ENCODE data around the gene SLC30A10. TPM values are rescaled to one million over a fixed set of nuclear protein-coding genes. Genes with fewer than 3 reads are reported as not detected.

The SLC30A10 gene
- total and polyA plus RNA-seq, 7 donors, result not detected

- Histone ChIP-seq H3K9me3 (no peaks in the 10 kb centered on the region), H3K4me3 (no peak overlapping the region), H3K4me1 (no peaks in the 10 kb centered on the region), H3K27me3 (ENCODE audit: insufficient read depth in 3 of 3, low read length in 2 of 3) (no peaks in the 10 kb centered on the region), H3K36me3 (ENCODE audit: insufficient read depth in 1 of 2, low read depth in 1 of 2) (no peaks in the 10 kb centered on the region), H3K27ac (no peak overlapping the region)
- DNase-seq (no peak), ATAC-seq (no peak)
- intact Hi-C loops (cut with DNase I), result no loop called here
- TF ChIP-seq CTCF (IDR thresholded peaks at IDR 0.05), result no peak
Measured at GRCh38 chr1:219913005-219913770, 15.2 kb downstream of the SLC30A10 start.

- H3K4me3 ChIP-seq, result no peak overlapping the region
- intact Hi-C loops (cut with DNase I), result no loop called here
- no peaks in the 10 kb centered on the region for H3K9me3 ChIP-seq
- no peaks in the 10 kb centered on the region for H3K4me1 ChIP-seq
- WGBS, 3 donors, result 82 to 88% (median 85%) methylated on average over 6 of the region's 6 CpGs
- DNase-seq (no peak), ATAC-seq (no peak)
- no peaks in the 10 kb centered on the region for H3K27me3 ChIP-seq (ENCODE audit: insufficient read depth in 3 of 3, low read length in 2 of 3)
- H3K27ac ChIP-seq, result no peak overlapping the region
- no peak for TF ChIP-seq CTCF (IDR thresholded peaks at IDR 0.05)
- H3K36me3 ChIP-seq (ENCODE audit: insufficient read depth in 1 of 2, low read depth in 1 of 2), result no peaks in the 10 kb centered on the region
Measured at GRCh38 chr1:219910716-219911115, 17.6 kb downstream of the SLC30A10 start.

- ATAC-seq, result no peak
- no peak overlapping the region for H3K4me3 ChIP-seq
- intact Hi-C loops (cut with DNase I), result no loop called here
- no peak for DNase-seq
- no peaks in the 10 kb centered on the region for H3K4me1 ChIP-seq
- H3K36me3 ChIP-seq (ENCODE audit: insufficient read depth in 1 of 2, low read depth in 1 of 2), result no peaks in the 10 kb centered on the region
- H3K27ac ChIP-seq, result no peak overlapping the region
- H3K27me3 ChIP-seq (ENCODE audit: insufficient read depth in 3 of 3, low read length in 2 of 3), result no peaks in the 10 kb centered on the region
- no peaks in the 10 kb centered on the region for H3K9me3 ChIP-seq
- no peak for TF ChIP-seq CTCF (IDR thresholded peaks at IDR 0.05)
- WGBS, 3 donors, result 47 to 66% (median 57%) methylated on average over 4 of the region's 4 CpGs
Measured at GRCh38 chr1:219909476-219909875, 18.9 kb downstream of the SLC30A10 start.

- no peak for ATAC-seq
- DNase-seq, result no peak
- intact Hi-C loops (cut with DNase I), result no loop called here
- no peak overlapping the region for H3K27ac ChIP-seq
- no peaks in the 10 kb centered on the region for H3K36me3 ChIP-seq (ENCODE audit: insufficient read depth in 1 of 2, low read depth in 1 of 2)
- WGBS, 3 donors, result 63 to 79% (median 78%) methylated on average over 3 of the region's 3 CpGs
- TF ChIP-seq CTCF (IDR thresholded peaks at IDR 0.05), result no peak
- H3K4me1 ChIP-seq, result no peaks in the 10 kb centered on the region
- no peaks in the 10 kb centered on the region for H3K27me3 ChIP-seq (ENCODE audit: insufficient read depth in 3 of 3, low read length in 2 of 3)
- H3K9me3 ChIP-seq, result no peaks in the 10 kb centered on the region
- no peak overlapping the region for H3K4me3 ChIP-seq
Measured at GRCh38 chr1:219908170-219908569, 20.2 kb downstream of the SLC30A10 start.

- Histone ChIP-seq H3K36me3 (ENCODE audit: insufficient read depth in 1 of 2, low read depth in 1 of 2) (no peaks in the 10 kb centered on the region), H3K4me1 (no peaks in the 10 kb centered on the region), H3K4me3 (no peak overlapping the region), H3K9me3 (no peaks in the 10 kb centered on the region), H3K27me3 (ENCODE audit: insufficient read depth in 3 of 3, low read length in 2 of 3) (no peaks in the 10 kb centered on the region), H3K27ac (no peak overlapping the region)
- no peak for ATAC-seq
- DNase-seq, result no peak
- no peak for TF ChIP-seq CTCF (IDR thresholded peaks at IDR 0.05)
- WGBS, 3 donors, result 81 to 94% (median 87%) methylated on average over 1 of the region's 1 CpG
- intact Hi-C loops (cut with DNase I), result no loop called here
Measured at GRCh38 chr1:219907772-219908070, 20.6 kb downstream of the SLC30A10 start.

Data from psoas muscle (tissue), 8 donors.